Activated effector memory CD4-positive, alpha-beta T cell treated with anti-CD3 and anti-CD28 coated beads, Interleukin-2, amount 50 U/mL, for 16 hours (primary cell): ENCODE data around the gene RYR3.

Experiments
- DNase-seq: peaks from one replicate; pipeline ENCODE4 v3.0.0-alpha.2; 2020

RYR3 gene

DNA sequence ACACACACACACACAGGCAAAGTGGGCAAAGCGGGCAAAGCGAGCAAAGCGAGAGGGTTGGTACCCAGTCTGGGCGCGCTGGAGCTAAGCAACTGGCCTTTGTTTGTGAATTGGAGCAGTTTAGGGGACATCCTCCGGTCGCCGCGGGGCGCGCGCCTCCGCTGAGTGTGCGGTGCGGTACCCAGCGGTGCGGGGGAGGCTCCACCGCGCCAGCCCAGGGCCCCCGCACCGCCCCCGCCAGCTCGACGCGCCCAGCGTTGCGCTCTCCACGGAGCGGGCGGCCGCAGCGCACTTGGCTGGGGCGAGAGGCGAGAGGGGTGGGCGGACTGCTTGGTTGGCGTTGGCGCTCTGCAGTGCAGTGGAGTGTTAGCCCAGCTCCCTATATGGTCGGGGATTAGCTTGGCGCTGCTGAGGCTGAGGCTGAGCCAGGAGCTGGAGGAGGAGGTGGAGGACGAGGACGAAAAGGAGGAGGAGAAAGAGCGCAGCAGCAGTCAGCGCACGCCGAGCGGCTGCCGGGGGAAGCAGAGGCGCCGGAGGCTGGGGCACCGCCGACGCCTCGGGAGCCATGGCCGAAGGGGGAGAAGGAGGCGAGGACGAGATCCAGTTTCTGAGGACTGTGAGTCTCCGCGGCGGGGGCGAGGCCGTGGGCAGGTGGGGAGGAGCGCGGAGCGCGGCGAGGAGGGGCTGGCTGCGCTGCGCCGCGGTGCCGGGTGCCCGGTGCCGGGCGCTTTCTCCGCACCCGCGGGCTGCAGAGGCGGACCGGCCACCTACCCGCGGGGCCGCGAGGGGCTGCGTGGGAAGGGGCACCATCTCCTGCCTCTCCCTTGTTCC is at the start of gene RYR3:
Gene RYR3, plus strand, starts transcription at position 487 of the 831 bp plus-strand sequence. Its CDS starts 79 bp downstream, at position 566.
- DNase-seq, result no peak

DNA sequence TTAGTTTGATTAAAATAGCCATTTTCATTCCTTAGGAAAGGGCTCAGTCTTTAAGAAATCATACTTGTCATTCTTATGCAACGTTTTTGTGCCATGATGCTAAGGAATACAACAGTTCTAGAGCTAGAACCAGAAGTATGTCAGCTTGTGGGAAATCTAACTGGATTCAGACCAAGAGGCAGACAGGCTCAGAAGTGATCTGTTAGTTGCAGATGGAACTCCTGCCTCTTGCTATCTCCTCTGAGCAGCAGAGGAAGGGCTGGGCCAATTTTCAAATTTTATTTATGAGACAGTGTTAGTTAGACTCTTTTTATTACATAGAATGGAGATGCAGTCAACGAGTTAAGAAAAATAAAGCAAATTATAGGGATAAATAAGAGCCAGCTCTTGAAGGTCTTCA is 48.5 kb upstream of the RYR3 start:
- no peak for DNase-seq

DNA sequence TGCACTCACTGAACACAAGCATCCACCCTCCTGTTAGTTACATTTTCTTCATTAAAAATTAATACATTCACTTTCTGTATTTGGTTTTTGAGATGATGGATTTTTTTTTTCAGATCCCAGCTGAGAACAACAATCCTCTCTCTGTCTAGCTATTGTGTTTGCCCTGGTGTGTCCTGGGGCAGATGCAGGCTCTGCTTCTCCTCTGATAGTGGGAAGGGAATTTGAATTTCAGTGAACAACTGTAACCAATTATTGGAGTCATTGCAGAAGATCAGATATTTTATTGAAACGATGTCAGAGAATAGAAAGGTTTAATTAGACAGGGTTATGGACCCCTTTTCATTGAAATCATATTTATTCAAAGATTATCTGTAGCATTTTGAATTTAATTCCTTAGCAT is 33.1 kb upstream of the RYR3 start:
- DNase-seq, result no peak

GRCh38 chr15:33278816-33279612 is 31.8 kb upstream of the RYR3 start:
- DNase-seq, result no peak

GRCh38 chr15:33279613-33280205 is 31.1 kb upstream of the RYR3 start:
- DNase-seq, result no peak

DNA sequence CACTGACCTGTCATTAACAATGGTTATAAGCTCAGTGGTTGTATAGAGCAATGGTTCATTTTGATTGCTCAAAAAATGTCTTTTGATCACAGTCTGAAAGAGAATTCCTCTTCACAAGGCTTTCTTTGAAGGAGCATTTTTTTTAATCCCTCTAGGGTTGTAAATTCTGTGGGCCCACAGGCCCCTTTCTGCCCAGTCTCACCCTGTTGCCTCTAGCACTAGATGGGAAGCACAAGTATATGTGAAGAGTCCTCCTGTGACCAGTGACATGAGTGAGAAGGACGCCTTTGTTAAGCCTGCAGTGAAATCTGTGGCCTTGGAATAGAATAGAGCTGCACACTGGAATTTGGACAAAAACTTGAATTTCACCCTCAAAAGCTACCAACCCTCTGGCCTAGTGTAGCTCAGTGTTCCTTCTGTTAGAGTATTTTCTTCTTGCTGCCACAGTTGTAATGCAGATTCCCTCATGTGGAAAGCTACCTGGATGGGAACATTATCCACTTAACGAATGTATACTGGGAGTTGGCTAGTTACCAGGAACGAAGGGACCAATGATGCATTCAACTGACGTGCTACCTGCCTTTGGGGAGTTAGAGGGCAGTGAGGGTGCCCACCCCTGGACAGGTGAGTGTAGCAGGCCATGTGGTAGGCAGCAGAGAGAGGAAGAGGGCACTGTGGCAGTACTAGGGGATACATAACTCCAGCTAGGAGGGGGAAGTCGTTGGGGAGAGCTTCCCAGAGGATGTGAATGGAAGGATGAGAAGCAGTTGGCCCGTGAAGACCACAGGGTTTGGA is 28.3 kb upstream of the RYR3 start:
- DNase-seq, result no peak

GRCh38 chr15:33283576-33283975 is 27.2 kb upstream of the RYR3 start:
- no peak for DNase-seq

- no peak for DNase-seq
Measured at GRCh38 chr15:33284336-33284735, 26.4 kb upstream of the RYR3 start.

DNA sequence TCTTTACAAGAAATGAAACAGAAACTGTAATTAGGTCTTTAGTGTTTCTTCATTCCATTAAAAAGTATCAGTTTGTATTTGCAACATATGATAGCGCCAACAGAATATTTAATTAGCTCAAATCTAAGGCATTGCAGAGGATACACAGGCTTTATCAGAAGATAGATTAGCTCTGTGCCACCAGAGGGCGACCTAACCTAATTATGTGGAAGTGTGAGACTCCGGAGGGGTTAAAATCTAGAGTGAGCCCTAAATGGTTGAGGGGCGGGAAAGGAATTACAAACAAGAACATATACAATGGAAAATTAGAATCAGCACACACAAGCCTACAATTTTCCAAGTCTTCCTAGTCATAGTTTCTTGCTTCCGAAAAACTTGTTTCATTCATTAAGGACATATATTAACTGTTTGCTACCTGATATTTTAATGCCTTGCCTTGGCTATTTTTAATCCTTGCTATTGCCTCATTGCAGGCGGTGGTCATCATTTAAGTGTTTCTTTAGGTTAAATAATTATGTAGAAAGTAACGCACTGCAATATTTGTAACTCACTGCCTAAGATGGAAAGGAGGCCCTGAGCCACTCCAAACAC is 18.0 kb upstream of the RYR3 start:
- DNase-seq, result peak; percentile 69

DNA sequence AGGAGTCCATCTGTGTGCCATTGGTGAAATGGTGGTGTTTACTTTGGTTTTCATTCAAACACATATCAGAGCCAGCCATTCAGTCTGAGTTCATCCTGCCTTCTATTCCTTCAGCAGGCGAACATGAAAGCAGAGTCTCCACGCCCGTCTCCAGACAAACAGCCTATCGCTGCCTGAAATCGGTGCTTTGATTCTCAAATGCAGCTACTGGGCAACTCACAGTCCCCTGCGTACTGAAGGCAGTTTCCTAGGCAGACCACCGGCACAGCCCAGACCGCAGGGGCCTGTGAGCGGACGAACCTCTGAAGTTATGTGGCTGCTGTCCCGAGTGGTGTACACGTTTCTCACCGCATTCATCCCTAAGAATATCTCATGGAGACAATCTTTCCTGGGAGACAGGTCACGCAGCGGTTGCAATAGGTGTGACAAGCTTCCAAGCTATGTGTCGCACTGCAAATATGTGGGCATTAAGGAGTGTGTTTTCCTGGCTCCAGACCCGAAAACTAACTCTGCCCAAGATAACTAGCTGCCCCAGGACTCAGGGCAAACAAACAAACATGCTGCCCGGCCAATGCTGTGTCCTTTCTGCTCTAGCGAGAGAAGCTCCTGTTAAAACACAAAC is 16.9 kb upstream of the RYR3 start:
- DNase-seq, result no peak

DNA sequence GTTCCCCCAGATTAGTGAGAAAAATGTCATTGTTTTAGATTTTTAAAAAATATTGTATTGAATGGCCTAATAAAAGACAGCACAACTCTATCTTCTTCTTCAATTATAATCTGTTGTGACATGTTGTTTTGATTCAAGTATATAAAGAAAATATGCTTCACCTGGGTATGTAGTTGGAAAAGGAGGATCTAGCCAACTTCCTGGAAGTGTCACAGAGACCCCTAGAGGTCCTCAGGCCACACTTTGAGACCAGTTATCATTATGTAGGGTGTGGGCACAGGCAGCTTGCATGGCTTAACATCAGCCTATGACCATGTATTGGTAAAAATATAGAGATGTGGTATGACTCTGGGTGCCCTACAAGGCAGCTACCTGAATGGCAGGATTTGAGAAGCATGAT is 14.7 kb upstream of the RYR3 start:
- no peak for DNase-seq

DNA sequence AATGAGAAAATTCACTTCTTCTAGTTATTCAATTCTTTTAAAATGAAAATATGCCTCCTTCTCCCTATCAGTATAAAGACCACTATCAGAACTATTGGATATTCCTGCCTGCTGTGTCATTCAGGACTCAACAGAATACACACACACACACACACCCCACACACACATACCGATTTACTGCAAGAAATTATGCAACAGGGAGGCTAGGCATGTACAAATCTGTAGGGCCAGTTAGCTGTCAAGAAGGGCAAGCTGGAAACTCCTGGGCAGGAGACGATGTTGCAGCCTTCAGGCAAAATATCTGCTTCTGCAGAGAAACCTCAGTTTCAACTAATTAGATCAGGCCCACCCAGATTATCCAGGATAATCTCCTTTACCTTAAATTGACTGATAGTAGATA is 13.9 kb upstream of the RYR3 start:
- DNase-seq, result no peak

DNA sequence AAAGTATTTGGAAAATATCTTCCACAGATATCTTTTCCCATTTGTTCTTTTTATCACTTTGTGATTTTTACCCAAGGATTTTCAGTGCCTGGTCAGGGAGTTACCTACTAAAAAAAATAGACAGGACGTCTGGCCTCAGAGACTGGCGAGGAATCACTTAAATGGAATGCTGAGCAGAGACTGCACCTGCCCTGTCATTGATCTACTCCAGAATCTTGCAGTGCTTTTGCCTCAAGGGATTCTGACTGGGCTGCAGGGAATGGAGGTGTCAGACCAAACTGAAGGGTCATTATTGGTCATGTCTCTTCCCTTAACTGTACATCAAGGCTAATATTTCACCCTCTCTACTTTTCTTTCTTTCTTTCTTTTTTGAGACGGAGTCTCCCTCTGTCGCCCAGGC is 12.1 kb upstream of the RYR3 start:
- DNase-seq, result no peak

GRCh38 chr15:33304924-33305323 is 5.8 kb upstream of the RYR3 start:
- no peak for DNase-seq

GRCh38 chr15:33309602-33310276 is 1.0 kb upstream of the RYR3 start:
- DNase-seq, result no peak

- DNase-seq, result no peak
Measured at GRCh38 chr15:33311312-33311971, 675 bp downstream of the RYR3 start.

DNA sequence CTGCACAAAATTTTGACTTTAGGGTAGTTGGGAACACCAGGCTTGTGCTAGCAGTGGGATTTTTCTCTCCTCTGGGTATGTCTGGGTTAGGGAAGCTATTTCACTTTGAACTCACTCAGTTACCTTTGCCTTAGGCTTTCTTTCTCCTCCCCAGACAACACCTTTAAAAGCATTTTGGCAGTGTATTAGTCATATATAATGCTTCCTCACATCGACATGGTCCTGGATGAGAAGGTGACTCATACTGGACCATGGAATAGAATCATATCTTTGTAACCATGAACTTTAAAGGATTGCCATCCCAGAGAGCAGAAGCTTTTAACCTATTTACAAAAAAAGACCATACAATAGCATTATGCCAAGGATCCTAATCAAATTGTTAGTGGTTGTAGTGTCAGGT is 2.7 kb downstream of the RYR3 start:
- no peak for DNase-seq

DNA sequence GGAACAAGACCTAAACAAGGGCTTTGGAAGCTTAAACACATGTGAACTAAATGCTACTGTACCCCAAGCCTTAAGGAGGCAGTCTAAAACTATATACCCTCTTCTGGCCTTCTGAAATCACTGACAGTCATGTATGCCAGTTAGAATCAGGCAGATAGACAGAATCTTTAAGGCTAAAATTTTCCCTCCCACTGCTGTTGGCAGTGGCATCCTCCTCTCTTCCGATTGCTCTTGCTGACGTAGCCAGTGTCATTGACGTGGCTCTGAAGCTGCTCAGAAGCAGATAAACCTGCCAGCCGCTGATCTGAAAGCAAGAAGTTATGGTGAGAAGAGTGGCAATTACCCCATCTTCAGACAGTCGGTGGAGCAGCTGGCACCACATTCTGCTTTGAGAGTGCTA is 3.3 kb downstream of the RYR3 start:
- no peak for DNase-seq

DNA sequence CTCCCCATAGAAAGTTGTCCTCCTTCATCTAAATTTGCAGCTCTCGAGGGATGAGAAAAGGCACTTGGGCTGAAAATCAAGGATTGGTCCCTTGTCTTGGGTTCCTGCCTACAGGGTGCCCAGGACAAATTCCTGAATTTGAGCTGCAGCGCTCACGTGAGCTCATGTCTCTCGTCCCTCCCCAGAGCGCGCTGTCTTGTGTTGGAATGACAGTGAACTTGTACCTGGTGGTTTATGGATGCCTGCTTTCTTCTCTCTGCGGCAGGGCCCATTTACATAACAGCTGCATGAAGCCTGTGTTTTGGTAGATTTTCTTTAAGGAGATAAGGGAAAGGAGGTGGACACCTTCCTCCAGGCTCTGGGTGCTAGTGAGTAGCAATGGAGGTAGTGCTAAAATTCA is 4.3 kb downstream of the RYR3 start:
- DNase-seq, result no peak

DNA sequence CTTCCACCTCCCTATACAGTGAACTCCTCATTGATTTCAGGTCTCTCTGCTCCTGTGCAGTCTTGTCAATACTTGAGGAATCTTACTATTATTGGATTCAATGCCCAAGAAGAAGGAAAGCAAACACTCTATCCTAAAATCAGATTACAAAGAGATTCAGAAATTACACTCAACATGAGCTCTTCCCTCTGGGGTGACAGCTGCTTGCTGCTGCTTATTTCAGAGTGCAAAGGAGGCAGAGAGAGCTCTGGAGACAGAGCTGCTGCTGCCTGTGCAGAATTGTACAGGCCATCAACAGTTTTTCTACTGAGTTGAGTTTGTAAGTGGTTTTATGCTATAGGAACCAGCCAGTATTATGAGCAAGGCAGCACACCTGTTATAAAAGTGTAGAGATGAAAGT is 7.1 kb downstream of the RYR3 start:
- DNase-seq, result no peak

GRCh38 chr15:33320017-33320416 is 9.2 kb downstream of the RYR3 start:
- DNase-seq, result no peak
